Measurements from ENCODE around the gene CD47. TPM values are rescaled to one million over a fixed set of nuclear protein-coding genes. Genes with fewer than 3 reads are reported as not detected.

The CD47 gene
- total RNA-seq, 1 experiment from 2014 or later: 42.5 TPM

GRCh38 chr3:108062051-108062450 is 28.8 kb downstream of the CD47 start:
- POLR2A ChIA-PET: no interaction called here
- H3K4me3 ChIP-seq (replicated peaks in 1 of 2; ENCODE audit: low read depth in 1 of 2, low read length in 2 of 2): no peak overlapping the region

More at GRCh38 chr3:108062051-108062450, 28.8 kb downstream of the CD47 start:
- Histone ChIP-seq H3K27ac (ENCODE audit: low read depth, low read length) (no peak overlapping the region), H3K4me1 (ENCODE audit: control insufficient read depth in 1 of 2, insufficient read depth in 2 of 2, low read length in 2 of 2) (no peaks in the 10 kb centered on the region), H3K9me3 (ENCODE audit: control insufficient read depth in 1 of 2, insufficient read depth in 1 of 2, low read depth in 1 of 2, low read length in 2 of 2) (no peaks in the 10 kb centered on the region), H4K20me1 (ENCODE audit: insufficient read depth) (no peaks in the 10 kb centered on the region), H3K9ac (ENCODE audit: low read length) (no peak overlapping the region), H3K79me2 (ENCODE audit: insufficient read depth, low read length) (no peaks in the 10 kb centered on the region), H2AFZ (ENCODE audit: low read depth, low read length, poor library complexity, severe bottlenecking) (no peak overlapping the region), H3K4me2 (ENCODE audit: low read length) (no peak overlapping the region), H3K27me3 (ENCODE audit: insufficient read depth, low read length) (no peaks in the 10 kb centered on the region), H3K36me3 (ENCODE audit: control insufficient read depth in 1 of 2, insufficient read depth in 2 of 2, low read length in 2 of 2) (no peaks in the 10 kb centered on the region), H3K9me2 (ENCODE audit: insufficient read depth) (no peaks in the 10 kb centered on the region)
- ChIA-PET CTCF (no interaction called here), RAD21 (ENCODE audit: low non-redundant PET in 1 of 2, low total read pairs in 2 of 2, uncharacterized antibody in 2 of 2, unreplicated experiment in 2 of 2) (no interaction called here)
- no peak for TF ChIP-seq POLR2AphosphoS5 (IDR thresholded peaks at IDR 0.05; ENCODE audit: low read depth, low read length)
- no peak for TF ChIP-seq POLR2A (IDR thresholded peaks at IDR 0.05; ENCODE audit: borderline replicate concordance, extremely low read depth, insufficient read depth, insufficient read length)
- no peak for TF ChIP-seq SRF (IDR thresholded peaks at IDR 0.05; ENCODE audit: low read depth)
- no peak for TF ChIP-seq MAX (IDR thresholded peaks at IDR 0.05)
- no peak for TF ChIP-seq CTCF (IDR thresholded peaks at IDR 0.05 in 2 of 3, conservative IDR thresholded peaks at IDR 0.05 in 1 of 3; ENCODE audit: borderline replicate concordance in 1 of 3, insufficient read depth in 1 of 3, low read depth in 2 of 3, low read length in 2 of 3)
- TF ChIP-seq RAD21 (IDR thresholded peaks at IDR 0.05; ENCODE audit: low read depth): no peak
- no peak for TF ChIP-seq TCF7L2 (IDR thresholded peaks at IDR 0.05; ENCODE audit: borderline replicate concordance, extremely low read depth, insufficient read depth, insufficient read length)
- TF ChIP-seq JUND (IDR thresholded peaks at IDR 0.05): no peak
- no peak for TF ChIP-seq CEBPB (IDR thresholded peaks at IDR 0.05; ENCODE audit: low read depth)
- TF ChIP-seq FOSL1 (IDR thresholded peaks at IDR 0.05; ENCODE audit: low read depth): no peak
- TF ChIP-seq, protein P1, sequence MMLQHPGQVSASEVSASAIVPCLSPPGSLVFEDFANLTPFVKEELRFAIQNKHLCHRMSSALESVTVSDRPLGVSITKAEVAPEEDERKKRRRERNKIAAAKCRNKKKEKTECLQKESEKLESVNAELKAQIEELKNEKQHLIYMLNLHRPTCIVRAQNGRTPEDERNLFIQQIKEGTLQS (IDR thresholded peaks at IDR 0.05): no peak
- no peak for TF ChIP-seq EGR1 (IDR thresholded peaks at IDR 0.05; ENCODE audit: low read depth)
- no peak for TF ChIP-seq SIN3A (IDR thresholded peaks at IDR 0.05; ENCODE audit: low read depth)
- TF ChIP-seq, protein P2, sequence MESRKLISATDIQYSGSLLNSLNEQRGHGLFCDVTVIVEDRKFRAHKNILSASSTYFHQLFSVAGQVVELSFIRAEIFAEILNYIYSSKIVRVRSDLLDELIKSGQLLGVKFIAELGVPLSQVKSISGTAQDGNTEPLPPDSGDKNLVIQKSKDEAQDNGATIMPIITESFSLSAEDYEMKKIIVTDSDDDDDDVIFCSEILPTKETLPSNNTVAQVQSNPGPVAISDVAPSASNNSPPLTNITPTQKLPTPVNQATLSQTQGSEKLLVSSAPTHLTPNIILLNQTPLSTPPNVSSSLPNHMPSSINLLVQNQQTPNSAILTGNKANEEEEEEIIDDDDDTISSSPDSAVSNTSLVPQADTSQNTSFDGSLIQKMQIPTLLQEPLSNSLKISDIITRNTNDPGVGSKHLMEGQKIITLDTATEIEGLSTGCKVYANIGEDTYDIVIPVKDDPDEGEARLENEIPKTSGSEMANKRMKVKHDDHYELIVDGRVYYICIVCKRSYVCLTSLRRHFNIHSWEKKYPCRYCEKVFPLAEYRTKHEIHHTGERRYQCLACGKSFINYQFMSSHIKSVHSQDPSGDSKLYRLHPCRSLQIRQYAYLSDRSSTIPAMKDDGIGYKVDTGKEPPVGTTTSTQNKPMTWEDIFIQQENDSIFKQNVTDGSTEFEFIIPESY (IDR thresholded peaks at IDR 0.05; ENCODE audit: extremely low read depth, insufficient replicate concordance, low read length): no peak
- no peak for TF ChIP-seq SP1 (IDR thresholded peaks at IDR 0.05; ENCODE audit: low read depth)
- TF ChIP-seq EZH2phosphoT487 (IDR thresholded peaks at IDR 0.05; ENCODE audit: borderline replicate concordance): no peak
- no peak for ATAC-seq
- DNase-seq (ENCODE audit: low read depth, low spot score): no peak
- BruUV-seq (replicated peaks): no TSS peak
- intact Hi-C loops (cut with micrococcal nuclease): no loop called here
